ENCODE data around the gene ST6GAL1.

- TF ChIP-seq CTCF (IDR thresholded peaks at IDR 0.05 in 2 of 3, conservative IDR thresholded peaks at IDR 0.05 in 1 of 3; ENCODE audit: borderline replicate concordance in 1 of 3, insufficient read depth in 1 of 3, low read depth in 2 of 3, low read length in 2 of 3) (no peak), POLR2A (IDR thresholded peaks at IDR 0.05; ENCODE audit: borderline replicate concordance, extremely low read depth, insufficient read depth, insufficient read length) (no peak), TCF7L2 (IDR thresholded peaks at IDR 0.05; ENCODE audit: borderline replicate concordance, extremely low read depth, insufficient read depth, insufficient read length) (no peak)
Observed at GRCh38 chr3:186902154-186902553, 28.2 kb upstream of the ST6GAL1 start.

Measured in HCT116 (cell line).